Liver (tissue), 9 donors: Measurements from ENCODE around the gene OR13C4. TPM values are rescaled to one million over a fixed set of nuclear protein-coding genes. Genes with fewer than 3 reads are reported as not detected.

Experiments
- DNase-seq: peaks from one replicate; pipeline ENCODE4 v3.0.0-alpha.2; 2017; ENCODE audit warnings: low spot score
- H3K27ac ChIP-seq, 2 donors: one replicate each; pipeline ENCODE4 v1.7.0; 2013; ENCODE audit warnings: inconsistent platforms in 2 of 2, low read length in 2 of 2, control low read depth in 1 of 2, low read depth in 1 of 2, mild to moderate bottlenecking in 1 of 2
- H3K27me3 ChIP-seq, 4 donors: one replicate each; pipeline versions ENCODE4 v1.6.1 to v1.7.0; 2013; ENCODE audit warnings: low read length in 3 of 4, inconsistent platforms in 1 of 4, mild to moderate bottlenecking in 1 of 4, moderate library complexity in 1 of 4; ENCODE audit not compliant: control insufficient read depth in 4 of 4, insufficient read depth in 4 of 4
- H3K36me3 ChIP-seq, 4 donors: one replicate each; pipeline versions ENCODE4 v1.6.1 to v1.7.0; 2013; ENCODE audit warnings: low read length in 3 of 4, mild to moderate bottlenecking in 3 of 4, low read depth in 1 of 4, moderate library complexity in 1 of 4; ENCODE audit not compliant: control insufficient read depth in 4 of 4, insufficient read depth in 3 of 4
- H3K4me1 ChIP-seq, 4 donors: one replicate each; pipeline versions ENCODE4 v1.6.1 to v1.7.0; 2013; ENCODE audit warnings: low read length in 3 of 4, mild to moderate bottlenecking in 3 of 4, moderate library complexity in 1 of 4; ENCODE audit not compliant: control insufficient read depth in 4 of 4, insufficient read depth in 4 of 4
- H3K4me3 ChIP-seq, 3 donors: one replicate each; pipeline versions ENCODE4 v1.6.1 to v1.7.0; 2013; ENCODE audit warnings: low read length in 3 of 3, control low read depth in 1 of 3, low read depth in 1 of 3, mild to moderate bottlenecking in 1 of 3
- H3K9ac ChIP-seq, 2 donors: one replicate each; pipeline ENCODE4 v1.7.0; 2013; ENCODE audit warnings: low read length in 2 of 2, mild to moderate bottlenecking in 2 of 2, moderate library complexity in 2 of 2, control low read depth in 1 of 2, low read depth in 1 of 2
- H3K9me3 ChIP-seq, 4 donors: one replicate each; pipeline versions ENCODE4 v1.6.1 to v1.7.0; 2013; ENCODE audit warnings: low read length in 3 of 4; ENCODE audit not compliant: control insufficient read depth in 4 of 4
- ATF3 ChIP-seq: IDR thresholded peaks from 2 replicates; pipeline ENCODE4 v1.6.1; 2016; ENCODE audit warnings: antibody characterized with exemption
- CTCF ChIP-seq: fragments of 150-350 bp; IDR thresholded peaks from 2 replicates; pipeline ENCODE4 v1.5.1; 2017; ENCODE audit warnings: improper control_type of control experiment, low read depth, low read length; ENCODE audit not compliant: missing input control
- EGR1 ChIP-seq, 2 donors: IDR thresholded peaks; 2 replicates each; pipeline ENCODE4 v1.6.1; 2016 to 2018; ENCODE audit warnings: antibody characterized with exemption in 2 of 2, low read depth in 2 of 2
- FOXA1 ChIP-seq: IDR thresholded peaks from 2 replicates; pipeline ENCODE4 v1.6.1; 2016; ENCODE audit warnings: antibody characterized with exemption
- FOXA2 ChIP-seq: IDR thresholded peaks from 2 replicates; pipeline ENCODE4 v1.6.1; 2016; ENCODE audit warnings: antibody characterized with exemption
- GABPA ChIP-seq, 2 donors: IDR thresholded peaks in 1 of 2; conservative IDR thresholded peaks in 1 of 2; 2 replicates each; pipeline ENCODE4 v1.6.1; 2016; ENCODE audit warnings: antibody characterized with exemption in 2 of 2, mild to moderate bottlenecking in 1 of 2, moderate library complexity in 1 of 2
- HNF4A ChIP-seq, 2 donors: conservative IDR thresholded peaks; 2 replicates each; pipeline ENCODE4 v1.6.1; 2016; ENCODE audit warnings: antibody characterized with exemption in 2 of 2, mild to moderate bottlenecking in 2 of 2
- HNF4G ChIP-seq: IDR thresholded peaks from 2 replicates; pipeline ENCODE4 v1.6.1; 2016; ENCODE audit warnings: antibody characterized with exemption
- JUND ChIP-seq, 2 donors: IDR thresholded peaks; 2 replicates each; pipeline ENCODE4 v1.6.1; 2016; ENCODE audit warnings: antibody characterized with exemption in 2 of 2
- MAX ChIP-seq: IDR thresholded peaks from 2 replicates; pipeline ENCODE4 v1.6.1; 2016; ENCODE audit warnings: antibody characterized with exemption
- NR2F2 ChIP-seq: IDR thresholded peaks from 2 replicates; pipeline ENCODE4 v1.6.1; 2016; ENCODE audit warnings: antibody characterized with exemption
- RAD21 ChIP-seq, 2 donors: IDR thresholded peaks; 2 replicates each; pipeline ENCODE4 v1.6.1; 2016; ENCODE audit warnings: antibody characterized with exemption in 2 of 2, mild to moderate bottlenecking in 2 of 2
- RXRA ChIP-seq, 2 donors: IDR thresholded peaks; 2 replicates each; pipeline ENCODE4 v1.6.1; 2017 to 2018; ENCODE audit warnings: antibody characterized with exemption in 2 of 2, mild to moderate bottlenecking in 1 of 2
- SP1 ChIP-seq: IDR thresholded peaks from 2 replicates; pipeline ENCODE4 v1.6.1; 2018; ENCODE audit warnings: antibody characterized with exemption, mild to moderate bottlenecking
- TAF1 ChIP-seq: conservative IDR thresholded peaks from 2 replicates; pipeline ENCODE4 v1.6.1; 2016; ENCODE audit warnings: antibody characterized with exemption, mild to moderate bottlenecking
- YY1 ChIP-seq: IDR thresholded peaks from 2 replicates; pipeline ENCODE4 v1.6.1; 2016; ENCODE audit warnings: antibody characterized with exemption, mild to moderate bottlenecking
- WGBS: extraction: QIAGEN DNeasy Blood & Tissue Kit; methylation state at CpG from one replicate; pipeline ENCODE4 v1.1.7; 2013; 5-methylcytosine and 5-hydroxymethylcytosine counted together
- polyA plus RNA-seq, 2 donors: library from polyadenylated mRNA; stranded (reverse) in 1 of 2; unstranded in 1 of 2; fragments of 200-250 nt in 1 of 2; fragments of >200 nt in 1 of 2; fragmentation: Nextera tagmentation in 1 of 2; extraction: Ambion mirVana in 1 of 2; gene quantifications; one replicate each; pipeline versions ENCODE4 v1.2.1 to v1.2.3, GENCODE V29; 2013 to 2015
- total RNA-seq, 2 donors: library from RNA; depleted of rRNA; stranded (reverse); fragments of >200 nt; gene quantifications; one replicate each; pipeline ENCODE4 v1.2.3, GENCODE V29; 2014
- donor health status: healthy.
- donor health status: healthy.
- donor health status: healthy.
- donor health status: healthy.
- donor health status: healthy.

Gene OR13C4
- total and polyA plus RNA-seq, 4 donors, result 0.14 to 0.17 TPM; not detected in 2

GRCh38 chr9:104494808-104495207 is 32.2 kb downstream of the OR13C4 start:
- Histone ChIP-seq H3K27ac (no peak overlapping the region), H3K4me1 (no peaks in the 10 kb centered on the region), H3K27me3 (no peaks in the 10 kb centered on the region), H3K9ac (no peak overlapping the region), H3K9me3 (no peaks in the 10 kb centered on the region), H3K36me3 (no peaks in the 10 kb centered on the region), H3K4me3 (no peak overlapping the region)
- DNase-seq, result no peak
- peak; percentile 42 to 44 for TF ChIP-seq RAD21 (IDR thresholded peaks at IDR 0.05)
- peak; percentile 4 for TF ChIP-seq CTCF
- no peak for TF ChIP-seq FOXA2
- WGBS, result 50% methylated on average over 3 of the region's 3 CpGs

- Histone ChIP-seq H3K4me3 (no peak overlapping the region), H3K27ac (no peak overlapping the region), H3K27me3 (no peaks in the 10 kb centered on the region), H3K4me1 (no peaks in the 10 kb centered on the region), H3K9me3 (no peaks in the 10 kb centered on the region), H3K36me3 (no peaks in the 10 kb centered on the region), H3K9ac (no peak overlapping the region)
- TF ChIP-seq RXRA (IDR thresholded peaks at IDR 0.05) (no peak), FOXA2 (no peak), JUND (IDR thresholded peaks at IDR 0.05) (no peak)
- DNase-seq, result no peak
- WGBS, result 88% methylated on average over 2 of the region's 2 CpGs
These were observed 42.0 kb downstream of the OR13C4 start for GRCh38 chr9:104485014-104485413.

- Histone ChIP-seq H3K27ac (no peak overlapping the region), H3K4me1 (no peaks in the 10 kb centered on the region), H3K4me3 (no peak overlapping the region), H3K9me3 (no peaks in the 10 kb centered on the region), H3K9ac (no peak overlapping the region), H3K27me3 (no peaks in the 10 kb centered on the region), H3K36me3 (no peaks in the 10 kb centered on the region)
- 78% methylated on average over 5 of the region's 5 CpGs for WGBS
- TF ChIP-seq FOXA2 (no peak), HNF4G (no peak), HNF4A (conservative IDR thresholded peaks at IDR 0.05) (no peak), RXRA (IDR thresholded peaks at IDR 0.05) (no peak), NR2F2 (no peak), SP1 (no peak), CTCF (no peak), GABPA (IDR thresholded peaks at IDR 0.05 in 1 of 2, conservative IDR thresholded peaks at IDR 0.05 in 1 of 2) (no peak), FOXA1 (no peak), JUND (IDR thresholded peaks at IDR 0.05) (no peak), YY1 (no peak), MAX (no peak), RAD21 (IDR thresholded peaks at IDR 0.05) (no peak), EGR1 (IDR thresholded peaks at IDR 0.05; ENCODE audit: low read depth in 2 of 2) (no peak), TAF1 (no peak), ATF3 (no peak)
- no peak for DNase-seq
These were observed 44.0 kb downstream of the OR13C4 start for GRCh38 chr9:104482921-104483570.
